ENCODE results near the gene BAZ1B. TPM values are rescaled to one million over a fixed set of nuclear protein-coding genes. Genes with fewer than 3 reads are reported as not detected.

Gene BAZ1B
- total and polyA plus RNA-seq, 2 of the 4 experiments (the other 2 are of a cell fraction): 20.2 to 45.0 TPM

DNA sequence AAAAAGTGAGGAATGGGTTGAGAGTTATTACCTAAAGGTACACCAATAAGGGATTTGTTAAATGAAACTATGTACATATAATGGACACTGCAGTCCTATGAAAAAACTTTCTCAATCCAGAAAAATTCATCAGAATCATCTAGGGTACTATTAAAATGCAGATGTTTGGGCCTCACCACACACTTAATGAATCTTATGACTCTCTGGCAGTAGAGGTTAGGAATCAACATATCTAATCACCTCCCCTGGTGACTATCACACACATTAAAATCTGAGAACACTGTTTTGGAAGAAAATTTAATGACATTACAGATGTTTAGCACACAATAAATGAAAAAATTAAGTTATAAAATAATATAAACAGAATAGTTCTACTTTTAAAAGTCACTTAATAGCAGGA, 32.1 kb downstream of the BAZ1B start:
- no peak overlapping the region for H2BK120ac ChIP-seq (ENCODE audit: low read depth, low read length)
- H2BK5ac ChIP-seq (ENCODE audit: low read depth, low read length, poor library complexity, severe bottlenecking): no peak overlapping the region
- dilution Hi-C loops (cut with HindIII; ENCODE audit: low sequenced_read_pairs, unreplicated experiment) (no loop called here), intact Hi-C loops (cut with micrococcal nuclease) (no loop called here), in situ Hi-C loops (cut with MboI; ENCODE audit: low sequenced_read_pairs) (no loop called here)
- H3K18ac ChIP-seq (ENCODE audit: low read depth, low read length): no peak overlapping the region
- no peak overlapping the region for H3K4me2 ChIP-seq (ENCODE audit: low read depth, low read length)
- no peak overlapping the region for H2BK20ac ChIP-seq (ENCODE audit: low read depth, low read length)
- H2BK15ac ChIP-seq (ENCODE audit: low read depth, low read length): no peak overlapping the region
- no peaks in the 10 kb centered on the region for H3K9me3 ChIP-seq (ENCODE audit: control insufficient read depth, insufficient read depth, low read length)
- no peak for DNase-seq
- no peak overlapping the region for H2AFZ ChIP-seq (replicated peaks; ENCODE audit: low read length, poor library complexity)
- H3K27me3 ChIP-seq (ENCODE audit: control insufficient read depth, insufficient read depth, low read length): no peaks in the 10 kb centered on the region
- H3K4me3 ChIP-seq (ENCODE audit: insufficient read depth, low read depth, low read length): no peak overlapping the region
- peaks cover 18 to 36% of the 10 kb centered on the region in 2 experiments for H3K79me1 ChIP-seq (ENCODE audit: low read depth in 1 of 2, low read length in 2 of 2)
- H4K5ac ChIP-seq (ENCODE audit: low read depth, low read length): no peak overlapping the region
- H3K27ac ChIP-seq (ENCODE audit: insufficient read depth, low read length): no peak overlapping the region
- peaks cover 15% of the 10 kb centered on the region for H4K20me1 ChIP-seq (ENCODE audit: insufficient read depth, low read length)
- POLR2A ChIA-PET (ENCODE audit: unreplicated experiment): no interaction called here
- BruUV-seq (replicated peaks): no TSS peak
- ATAC-seq (ENCODE audit: low read depth): no peak
- H3K9ac ChIP-seq (ENCODE audit: low read depth, low read length): no peak overlapping the region
- H3K23ac ChIP-seq (ENCODE audit: low read depth, low read length): no peak overlapping the region
- TF ChIP-seq POLR2A (IDR thresholded peaks at IDR 0.05; ENCODE audit: low read depth, low read length) (no peak), MAZ (IDR thresholded peaks at IDR 0.05; ENCODE audit: borderline replicate concordance, low read depth, low read length) (no peak), BHLHE40 (IDR thresholded peaks at IDR 0.05; ENCODE audit: low read depth, low read length) (no peak), MXI1 (IDR thresholded peaks at IDR 0.05; ENCODE audit: borderline replicate concordance, low read depth, low read length) (no peak), SMC3 (IDR thresholded peaks at IDR 0.05; ENCODE audit: low read depth, low read length) (no peak), CHD1 (IDR thresholded peaks at IDR 0.05; ENCODE audit: low read depth, low read length) (no peak), MAFK (IDR thresholded peaks at IDR 0.05; ENCODE audit: low read depth, low read length) (no peak), NFE2L2 (IDR thresholded peaks at IDR 0.05; ENCODE audit: low read depth, low read length) (no peak), RAD21 (IDR thresholded peaks at IDR 0.05; ENCODE audit: low read length) (no peak)
- H4K8ac ChIP-seq (ENCODE audit: low read depth in 2 of 2, low read length in 2 of 2): no peak overlapping the region
- H3K4ac ChIP-seq (ENCODE audit: low read depth, low read length): no peak overlapping the region
- CTCF ChIA-PET: no interaction called here
- no peaks in the 10 kb centered on the region for H3K4me1 ChIP-seq (ENCODE audit: control insufficient read depth, insufficient read depth, low read length)
- H3K56ac ChIP-seq (ENCODE audit: extremely low read depth, insufficient read depth, low read length): no peak overlapping the region
- H3K36me3 ChIP-seq (ENCODE audit: control insufficient read depth, insufficient read depth, low read length): peaks cover 48% of the 10 kb centered on the region
- no peak overlapping the region for H3K14ac ChIP-seq (replicated peaks; ENCODE audit: low read depth, low read length)
- peaks cover 3% of the 10 kb centered on the region; the same call in 1 of the 2 replicates for H3K9me1 ChIP-seq (ENCODE audit: insufficient read depth, low read length)
- no peak overlapping the region for H2AK5ac ChIP-seq (ENCODE audit: low read depth, low read length)
- no peak overlapping the region for H4K91ac ChIP-seq (ENCODE audit: insufficient read depth, low read depth, low read length)
- H2AK9ac ChIP-seq (replicated peaks; ENCODE audit: low read depth, low read length, poor library complexity): no peak overlapping the region
